Left renal pelvis (tissue), 4 donors: ENCODE measurements around the gene LRP4. TPM values are rescaled to one million over a fixed set of nuclear protein-coding genes. Genes with fewer than 3 reads are reported as not detected.
"Not testable (repeated sequence)": the region's sequence is repeated elsewhere in the genome, so short reads cannot be mapped to it uniquely, and the experiment has no call there.

ENCODE experiments used
- DNase-seq, 4 donors: peaks; one replicate each; pipeline ENCODE4 v3.0.0-alpha.2; 2013; ENCODE audit warnings: low read depth in 4 of 4, low spot score in 3 of 4
- polyA plus RNA-seq, 4 donors: library from polyadenylated mRNA; unstranded; fragments of 120-200 nt; gene quantifications; one replicate each; pipeline ENCODE4 v1.2.1, GENCODE V29; 2013; ENCODE audit not compliant: insufficient read length in 4 of 4

The LRP4 gene, protein sequence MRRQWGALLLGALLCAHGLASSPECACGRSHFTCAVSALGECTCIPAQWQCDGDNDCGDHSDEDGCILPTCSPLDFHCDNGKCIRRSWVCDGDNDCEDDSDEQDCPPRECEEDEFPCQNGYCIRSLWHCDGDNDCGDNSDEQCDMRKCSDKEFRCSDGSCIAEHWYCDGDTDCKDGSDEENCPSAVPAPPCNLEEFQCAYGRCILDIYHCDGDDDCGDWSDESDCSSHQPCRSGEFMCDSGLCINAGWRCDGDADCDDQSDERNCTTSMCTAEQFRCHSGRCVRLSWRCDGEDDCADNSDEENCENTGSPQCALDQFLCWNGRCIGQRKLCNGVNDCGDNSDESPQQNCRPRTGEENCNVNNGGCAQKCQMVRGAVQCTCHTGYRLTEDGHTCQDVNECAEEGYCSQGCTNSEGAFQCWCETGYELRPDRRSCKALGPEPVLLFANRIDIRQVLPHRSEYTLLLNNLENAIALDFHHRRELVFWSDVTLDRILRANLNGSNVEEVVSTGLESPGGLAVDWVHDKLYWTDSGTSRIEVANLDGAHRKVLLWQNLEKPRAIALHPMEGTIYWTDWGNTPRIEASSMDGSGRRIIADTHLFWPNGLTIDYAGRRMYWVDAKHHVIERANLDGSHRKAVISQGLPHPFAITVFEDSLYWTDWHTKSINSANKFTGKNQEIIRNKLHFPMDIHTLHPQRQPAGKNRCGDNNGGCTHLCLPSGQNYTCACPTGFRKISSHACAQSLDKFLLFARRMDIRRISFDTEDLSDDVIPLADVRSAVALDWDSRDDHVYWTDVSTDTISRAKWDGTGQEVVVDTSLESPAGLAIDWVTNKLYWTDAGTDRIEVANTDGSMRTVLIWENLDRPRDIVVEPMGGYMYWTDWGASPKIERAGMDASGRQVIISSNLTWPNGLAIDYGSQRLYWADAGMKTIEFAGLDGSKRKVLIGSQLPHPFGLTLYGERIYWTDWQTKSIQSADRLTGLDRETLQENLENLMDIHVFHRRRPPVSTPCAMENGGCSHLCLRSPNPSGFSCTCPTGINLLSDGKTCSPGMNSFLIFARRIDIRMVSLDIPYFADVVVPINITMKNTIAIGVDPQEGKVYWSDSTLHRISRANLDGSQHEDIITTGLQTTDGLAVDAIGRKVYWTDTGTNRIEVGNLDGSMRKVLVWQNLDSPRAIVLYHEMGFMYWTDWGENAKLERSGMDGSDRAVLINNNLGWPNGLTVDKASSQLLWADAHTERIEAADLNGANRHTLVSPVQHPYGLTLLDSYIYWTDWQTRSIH (N-terminal part only)
- polyA plus RNA-seq: 10 to 100 TPM; 20.3 to 30.3 (median 27.2) TPM

DNA sequence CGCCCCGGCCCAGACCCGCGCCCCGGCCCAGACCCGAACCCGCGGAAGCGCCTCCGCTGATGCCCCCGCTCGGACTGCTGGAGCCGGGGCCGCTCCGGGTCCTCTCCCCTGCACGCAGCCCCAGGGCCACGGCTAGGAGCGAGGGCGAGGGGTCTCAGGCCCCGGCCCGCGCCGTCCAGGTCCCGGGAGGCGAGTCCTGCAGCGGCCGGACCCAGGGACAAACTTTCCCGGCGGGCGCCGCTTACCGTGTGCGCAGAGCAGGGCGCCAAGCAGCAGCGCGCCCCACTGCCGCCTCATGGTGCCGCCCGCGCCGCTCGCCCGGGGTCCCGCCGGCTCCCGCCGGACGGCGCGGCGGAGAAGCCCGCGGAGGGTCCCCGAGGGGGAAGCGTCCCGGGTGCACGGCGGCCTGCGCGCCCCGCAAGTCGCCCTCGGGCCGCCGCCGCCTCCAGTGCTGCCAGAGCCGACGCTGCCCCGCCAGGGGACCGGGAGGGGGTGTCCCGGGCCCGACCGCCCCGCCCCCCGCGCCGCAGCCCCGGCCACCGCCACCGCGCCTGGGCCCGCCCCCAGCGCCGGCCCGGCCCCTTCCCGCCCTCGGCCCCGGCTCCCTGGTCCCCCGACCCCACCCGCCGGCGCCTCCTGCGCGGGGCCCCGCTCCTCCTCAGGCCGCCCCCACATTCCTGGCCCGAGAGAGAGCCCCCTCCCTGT is at the start of gene LRP4:
Gene LRP4 (minus strand): TSS at position 468 of the 705 bp plus-strand sequence. CDS start 171 bp downstream, at position 297.
- no peak for DNase-seq

DNA sequence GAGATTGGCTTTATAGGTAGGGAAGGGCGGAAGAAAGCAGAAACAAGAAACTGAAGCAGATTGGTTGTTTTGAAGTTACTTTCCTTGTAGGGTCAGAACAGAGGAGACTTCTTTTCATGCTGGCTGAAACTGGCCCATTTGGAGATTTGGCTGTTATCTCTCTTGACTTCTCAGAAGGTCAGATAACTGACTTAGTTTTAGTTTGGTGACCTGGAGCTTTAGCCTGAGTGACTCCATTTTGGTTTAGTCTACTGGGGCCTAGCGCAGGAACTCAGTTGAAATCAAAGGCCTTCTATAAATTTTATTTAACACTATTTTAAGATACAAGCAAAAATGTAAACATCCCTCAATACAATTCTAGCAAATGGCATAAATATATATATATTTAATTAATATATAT is 49.6 kb upstream of the LRP4 start:
- no peak for DNase-seq

DNA sequence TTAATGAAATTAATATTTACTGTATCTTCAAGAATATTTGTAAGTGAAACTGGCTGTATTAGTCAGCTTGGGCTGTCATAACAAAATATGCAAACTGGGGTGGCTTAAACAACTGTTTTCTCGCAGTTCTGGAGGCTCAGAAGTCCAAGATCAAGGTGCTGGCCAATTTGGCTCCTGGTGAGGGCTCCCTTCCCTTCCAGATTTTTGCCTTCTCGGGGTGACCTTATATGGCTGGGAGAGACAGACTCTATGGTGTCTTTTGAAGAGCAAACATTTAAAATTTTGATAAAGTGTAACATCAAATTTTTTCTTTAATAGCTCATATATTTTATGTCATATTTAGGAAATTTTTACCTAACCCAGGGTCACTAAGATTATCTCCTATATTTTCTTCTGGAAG is 48.4 kb upstream of the LRP4 start:
- no peak for DNase-seq

DNA sequence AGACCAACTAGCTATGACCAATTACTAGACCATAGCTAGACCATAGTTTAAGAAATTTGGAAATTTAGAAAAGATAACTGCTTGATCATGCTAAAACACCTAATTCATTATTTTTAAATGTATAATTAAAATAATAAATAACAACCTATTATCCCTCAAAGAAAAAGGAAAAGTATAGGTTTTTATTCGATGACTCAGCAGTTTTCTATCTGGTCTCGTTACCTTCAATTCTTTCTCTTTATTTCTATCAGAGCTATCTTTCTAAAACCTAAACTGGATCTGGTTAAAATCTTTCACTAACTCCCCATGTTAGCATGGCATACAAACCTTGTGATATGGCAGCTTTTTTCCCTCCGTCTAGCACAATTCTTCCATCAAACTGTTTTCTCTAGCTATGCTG is 45.5 kb upstream of the LRP4 start:
- no peak for DNase-seq

DNA sequence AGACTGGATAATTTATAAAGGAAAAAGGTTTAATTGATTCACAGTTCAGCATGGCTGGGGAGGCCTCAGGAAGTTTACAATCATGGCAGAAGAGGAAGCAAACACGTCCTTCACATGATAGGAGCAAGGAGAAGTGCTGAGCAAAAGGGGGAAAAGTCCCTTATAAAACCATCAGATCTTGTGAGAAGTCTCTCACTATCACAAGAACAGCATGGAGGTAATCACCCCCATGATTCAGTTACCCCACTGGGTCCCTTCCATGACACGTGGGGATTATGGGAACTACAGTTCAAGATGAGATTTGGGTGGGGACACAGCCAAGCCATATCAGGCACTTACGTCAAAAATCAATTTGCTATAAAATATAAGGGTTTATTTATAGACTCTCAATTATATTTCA is 43.5 kb upstream of the LRP4 start:
- not testable (repeated sequence) for DNase-seq

DNA sequence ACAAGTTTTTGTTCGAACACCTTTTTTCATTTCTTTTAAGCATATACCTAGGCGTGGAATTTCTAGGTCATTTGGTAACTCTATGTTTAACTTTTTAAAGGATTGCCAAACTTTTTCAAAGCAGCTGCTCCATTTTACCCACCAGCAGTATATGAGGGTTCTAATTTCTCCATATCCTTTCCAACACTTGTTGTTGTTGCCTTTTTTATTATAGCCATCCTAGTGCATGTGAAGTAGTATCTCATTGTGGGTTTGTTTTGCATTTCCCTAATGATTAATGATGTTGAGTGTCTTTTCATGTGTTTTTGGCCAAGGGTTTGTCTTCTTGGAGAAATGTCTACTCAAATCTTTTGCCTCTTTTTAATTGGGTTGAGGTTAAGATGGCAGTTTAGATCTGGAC is 42.7 kb upstream of the LRP4 start:
- DNase-seq: no peak

DNA sequence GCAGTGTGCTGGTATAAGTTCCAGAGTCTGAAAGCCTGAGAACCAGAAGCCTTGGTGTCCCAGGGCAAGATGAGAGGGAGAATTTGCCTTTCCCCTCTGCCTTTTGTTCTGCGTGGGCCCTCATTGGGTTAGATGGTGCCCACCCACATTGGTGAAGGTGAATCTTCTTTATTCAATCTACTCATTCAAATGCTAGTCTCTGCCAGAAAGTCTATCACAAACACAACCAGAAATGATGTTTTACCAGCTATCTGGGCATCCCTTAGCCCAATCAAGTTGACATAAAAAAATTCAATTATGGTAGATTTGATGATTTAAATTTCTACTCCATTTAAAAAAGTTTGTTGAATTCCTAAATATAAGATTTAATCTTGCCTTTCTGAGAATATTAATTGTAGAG is 40.4 kb upstream of the LRP4 start:
- DNase-seq: no peak

DNA sequence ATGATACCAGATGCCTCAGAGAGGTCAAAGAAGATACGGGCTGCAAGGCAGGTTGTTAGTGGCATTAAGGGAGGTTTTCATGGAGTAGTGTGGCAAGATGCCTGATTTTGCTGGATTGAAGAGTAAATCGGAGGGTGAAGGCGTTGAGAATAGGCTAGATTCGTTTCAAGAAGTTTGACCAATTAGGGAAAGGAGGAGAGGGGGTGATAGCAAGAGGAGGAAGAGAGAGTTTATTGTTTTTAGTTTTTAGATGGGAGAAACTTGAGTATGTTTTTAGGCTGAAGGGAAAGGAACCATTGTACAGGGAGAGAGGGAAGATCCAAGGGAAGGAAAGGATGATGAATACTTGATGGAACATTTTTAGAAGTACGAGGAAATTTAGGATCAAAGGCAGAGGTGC is 34.7 kb upstream of the LRP4 start:
- no peak for DNase-seq

DNA sequence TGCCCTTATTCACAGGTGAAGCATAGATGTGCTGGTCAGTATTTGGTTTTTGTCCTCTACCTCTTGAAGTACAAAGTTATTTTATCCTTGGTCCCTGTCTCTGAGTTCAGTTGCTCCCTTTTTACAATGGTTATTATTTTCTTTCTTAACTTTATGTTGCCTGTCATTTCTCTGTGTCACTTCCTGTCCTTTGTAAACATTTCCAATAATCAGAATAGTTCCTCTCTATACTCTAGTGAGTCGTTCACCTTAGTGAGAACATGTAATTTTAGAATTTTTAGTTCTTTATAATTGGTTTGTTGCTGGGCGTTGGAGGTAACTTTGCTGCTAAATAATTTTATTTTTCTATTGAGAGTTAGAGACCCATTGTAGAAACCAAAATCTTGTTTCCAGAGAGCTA is 34.2 kb upstream of the LRP4 start:
- no peak for DNase-seq

DNA sequence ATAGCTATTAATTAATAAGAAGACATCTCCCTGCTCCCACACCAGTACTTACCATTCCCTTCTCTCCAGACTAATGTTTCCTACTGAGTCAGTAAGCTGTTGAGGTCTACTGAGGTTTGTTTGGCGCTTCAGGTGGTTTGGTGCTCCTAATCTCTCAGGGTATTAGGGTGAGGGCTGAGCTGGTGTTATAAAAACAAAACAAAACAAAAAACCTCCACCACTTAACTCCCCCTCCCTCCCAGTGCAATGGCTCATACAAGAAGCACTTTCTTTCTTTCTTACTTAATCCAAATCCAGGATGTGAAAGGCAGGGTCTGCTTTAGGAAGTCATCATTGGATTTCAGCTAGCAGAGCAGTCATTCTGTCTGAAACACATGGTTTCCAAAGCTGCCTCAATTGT is 33.5 kb upstream of the LRP4 start:
- no peak for DNase-seq

DNA sequence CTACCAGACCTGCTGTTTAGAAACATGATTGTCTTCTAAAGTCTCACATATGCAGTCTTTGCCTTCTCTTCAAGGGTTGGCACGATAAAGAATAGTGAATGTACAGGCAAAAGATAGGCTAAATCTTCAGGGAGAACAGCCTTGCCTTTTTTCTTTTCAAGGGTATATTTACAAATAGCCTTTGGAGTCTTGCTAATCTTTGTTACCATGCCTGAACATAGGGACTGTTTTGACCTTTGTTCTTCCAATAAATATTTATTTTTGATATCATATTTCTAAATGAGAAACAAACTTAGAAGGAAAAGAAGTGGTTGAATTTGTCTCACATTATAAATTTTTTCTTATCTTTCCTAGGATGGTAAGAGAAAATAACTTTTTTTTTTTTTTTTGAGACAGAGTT is 30.9 kb upstream of the LRP4 start:
- DNase-seq: no peak

DNA sequence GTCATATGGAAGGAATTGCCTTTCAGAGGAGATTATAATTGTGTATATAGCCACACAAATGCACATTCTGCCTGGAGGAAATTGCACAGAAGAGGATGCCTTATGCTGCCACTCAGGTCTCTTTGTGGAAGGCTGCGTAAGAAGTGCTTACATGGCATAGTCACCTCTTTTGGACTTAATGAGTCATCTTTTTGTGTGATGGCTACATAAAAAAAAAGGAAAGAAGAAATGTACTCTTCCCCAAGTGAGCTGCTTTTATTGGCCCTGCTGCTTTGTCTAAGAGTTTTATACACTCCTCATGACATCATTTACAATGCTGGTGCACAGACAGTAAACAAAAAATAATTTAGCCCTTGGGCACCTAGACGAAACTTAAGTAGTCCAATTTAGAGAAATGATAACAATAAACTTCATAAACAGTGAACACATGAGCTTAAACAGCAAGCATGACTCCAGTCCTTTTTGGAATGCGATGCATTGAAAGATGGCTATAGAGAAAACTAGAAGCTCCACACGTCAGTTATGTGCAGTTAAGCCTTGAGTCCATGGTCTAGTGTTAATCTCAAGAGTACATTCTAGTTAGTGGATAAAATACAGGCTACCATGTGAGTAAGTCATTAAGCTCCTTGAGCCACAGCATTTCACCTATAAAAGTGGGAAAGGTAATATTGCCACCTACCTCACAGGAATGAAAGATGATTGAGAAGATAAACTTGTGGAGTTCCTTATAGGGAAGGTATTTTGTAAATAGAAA is 30.2 kb upstream of the LRP4 start:
- DNase-seq: no peak

DNA sequence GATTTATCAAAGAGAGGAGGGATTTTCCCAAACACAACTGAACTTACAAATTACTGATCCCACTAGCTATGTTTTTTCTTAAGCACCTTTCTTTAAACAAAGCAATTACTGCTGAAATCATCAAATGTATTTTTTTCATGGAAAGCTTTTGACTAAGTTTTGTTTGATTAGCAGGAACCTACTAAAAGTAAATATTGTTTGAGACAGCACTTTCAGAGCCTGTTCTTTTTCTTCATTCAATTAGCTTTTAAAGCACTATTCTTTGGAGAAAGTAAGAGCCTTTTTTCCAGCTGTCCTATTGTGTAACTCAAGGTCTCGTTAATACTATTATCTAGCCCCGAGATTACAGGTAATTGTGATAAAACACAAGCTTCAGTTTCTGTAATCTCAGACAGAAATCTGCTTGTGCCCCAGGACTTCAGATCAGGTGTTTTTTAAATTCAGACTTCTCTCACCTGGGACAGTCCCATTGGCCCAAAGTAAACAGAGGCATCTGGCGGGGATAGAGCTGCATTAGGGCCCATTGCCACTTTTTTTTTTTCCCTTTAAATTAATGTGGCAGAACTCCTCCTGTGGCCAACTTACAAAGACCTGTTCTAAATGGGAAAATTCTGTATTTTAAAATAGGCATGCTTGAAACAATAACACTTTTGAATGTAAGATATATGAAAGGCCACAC is 29.2 kb upstream of the LRP4 start:
- no peak for DNase-seq

DNA sequence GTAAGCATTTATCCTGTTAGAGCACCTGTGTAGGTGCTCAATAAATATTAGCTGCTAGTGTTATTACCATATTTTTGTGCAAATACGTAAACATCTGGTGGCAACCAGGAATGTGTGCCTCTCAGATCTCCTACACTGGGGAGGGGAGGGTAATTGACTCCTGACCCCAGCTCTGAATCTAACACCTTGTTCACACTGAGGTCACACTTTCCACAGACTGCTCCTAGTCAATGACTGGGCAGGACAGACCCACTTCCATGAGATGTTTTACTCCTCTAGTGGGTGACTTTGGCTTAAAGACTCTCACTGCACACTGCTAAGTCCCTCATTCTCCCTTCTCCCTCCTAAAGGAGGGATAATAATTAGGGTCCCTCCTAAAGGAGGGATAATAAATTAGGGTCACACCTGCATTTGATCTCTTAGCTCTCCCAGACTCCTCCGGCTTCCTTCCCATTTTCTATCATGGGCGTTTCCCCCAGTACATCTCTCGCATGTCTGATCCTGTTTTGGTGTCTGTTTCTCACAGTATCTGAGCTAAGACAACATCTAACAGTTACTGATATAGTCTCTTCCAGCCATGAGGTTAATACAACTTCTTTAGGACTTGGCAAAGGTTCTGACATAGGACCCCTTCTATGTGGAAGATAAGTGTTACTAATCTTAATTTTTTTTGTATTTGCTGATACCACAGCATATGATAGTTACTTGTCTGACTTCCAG is 26.2 kb upstream of the LRP4 start:
- DNase-seq: no peak

DNA sequence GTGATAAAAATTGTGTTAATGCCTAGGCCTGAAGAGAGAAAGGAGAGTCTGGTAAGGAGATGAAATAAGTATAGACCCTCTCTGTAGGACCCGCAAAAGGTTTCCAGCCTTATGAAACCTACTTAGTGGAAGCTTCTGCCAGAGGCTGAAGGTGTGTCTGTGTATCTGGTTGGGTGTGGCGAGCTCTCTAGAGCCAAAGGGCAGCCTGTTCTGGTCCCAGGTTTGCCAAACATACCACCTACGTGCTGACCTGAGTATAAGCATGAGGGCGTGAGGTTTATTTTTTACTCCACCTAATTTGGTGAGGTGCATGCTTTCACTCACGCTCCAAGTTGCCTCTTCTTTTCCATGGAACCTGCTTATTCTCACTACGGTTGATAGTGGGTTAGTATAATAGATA is 23.8 kb upstream of the LRP4 start:
- no peak for DNase-seq

DNA sequence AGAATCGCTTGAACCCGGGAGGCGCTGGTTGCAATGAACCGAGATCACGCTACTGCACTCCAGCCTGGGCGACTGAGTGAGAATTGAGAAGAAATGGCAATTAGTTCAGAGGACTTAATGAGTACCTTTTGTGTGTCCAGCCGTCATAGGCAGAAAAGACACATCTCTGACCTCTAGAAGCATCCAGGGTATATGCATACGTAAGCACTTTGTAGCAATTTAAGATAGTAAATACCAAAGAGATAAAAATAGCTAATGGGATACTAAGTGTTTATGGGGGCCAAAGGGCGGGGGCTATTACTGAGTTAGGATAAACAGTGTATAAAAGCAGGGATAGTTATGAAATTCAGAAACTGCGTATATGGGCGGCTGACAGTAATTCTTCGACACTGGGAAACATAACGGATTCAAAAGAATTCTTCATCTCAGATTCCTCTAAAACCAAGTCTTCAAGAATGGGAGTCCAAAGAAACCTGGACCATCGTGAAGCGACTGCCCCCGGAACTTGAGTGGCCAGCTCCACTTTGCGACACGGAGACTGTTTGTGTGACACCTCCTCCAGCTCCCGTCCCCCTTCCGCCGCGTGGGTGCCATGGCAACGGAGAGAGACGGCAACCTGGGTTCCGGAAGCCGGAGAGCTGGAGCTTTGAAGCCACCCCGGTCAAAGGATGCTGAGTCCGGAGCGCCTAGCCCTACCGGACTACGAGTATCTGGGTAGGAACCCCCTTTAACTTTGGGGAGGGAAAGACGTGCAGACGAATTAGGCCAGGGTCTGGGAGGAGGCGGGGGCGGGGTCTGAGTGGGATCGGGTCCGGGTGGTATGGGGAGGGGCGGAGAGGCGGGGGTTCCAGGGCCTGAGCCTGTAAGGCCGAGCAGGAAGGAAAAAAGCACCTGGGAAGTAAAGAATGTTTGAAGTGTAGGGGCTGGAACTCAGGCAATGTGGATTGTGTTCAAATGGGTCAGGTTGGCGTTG is 18.1 kb upstream of the LRP4 start, which contains the start of gene CSTPP1:
Gene CSTPP1 (plus strand): TSS at position 624 of the 973 bp plus-strand sequence. CDS start 45 bp downstream, at position 669.
- peak in 3 of 4 donors; percentile 81 to 92 (median 91) for DNase-seq

DNA sequence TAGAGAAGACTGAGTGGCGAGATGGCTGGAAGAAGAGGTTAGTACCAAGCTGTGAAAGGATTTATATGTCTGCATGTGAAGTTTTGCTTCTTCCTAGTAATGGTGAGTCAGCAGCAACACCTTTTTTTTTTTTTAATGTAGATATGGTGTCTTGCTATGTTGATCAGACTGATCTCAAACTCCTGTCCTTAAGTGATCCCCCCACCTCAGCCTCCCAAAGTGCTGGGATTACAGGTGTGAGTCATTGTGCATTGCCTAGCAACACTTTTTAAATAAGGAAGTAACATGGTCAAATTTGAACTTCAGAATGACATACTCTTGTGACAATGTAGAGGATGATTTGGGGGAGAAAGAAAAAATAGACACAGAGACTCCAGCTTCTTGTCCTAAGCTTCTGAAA is 11.7 kb upstream of the LRP4 start:
- no peak for DNase-seq
